Nephron progenitor cell (in vitro differentiated cells): ENCODE measurements around the gene SLC47A2.

Source experiments
- DNase-seq: peaks from one replicate; pipeline ENCODE4 v3.0.0; 2021
- H3K27ac Mint-ChIP-seq: 2 replicates; pipeline ENCODE4 v1.8.0; 2021; ENCODE audit warnings: mild to moderate bottlenecking, moderate library complexity, mixed read lengths
- H3K27me3 Mint-ChIP-seq: 2 replicates; pipeline ENCODE4 v1.8.0; 2021; ENCODE audit warnings: mild to moderate bottlenecking, low read depth, mixed read lengths; ENCODE audit not compliant: poor library complexity
- H3K36me3 Mint-ChIP-seq: 2 replicates; pipeline ENCODE4 v1.8.0; 2021; ENCODE audit warnings: low read depth, mixed read lengths
- H3K4me1 Mint-ChIP-seq: 2 replicates; pipeline ENCODE4 v1.8.0; 2021; ENCODE audit warnings: mixed read lengths
- H3K4me3 Mint-ChIP-seq: 2 replicates; pipeline ENCODE4 v1.8.0; 2021; ENCODE audit warnings: mild to moderate bottlenecking, moderate library complexity, mixed read lengths
- H3K9me3 Mint-ChIP-seq: 2 replicates; pipeline ENCODE4 v1.8.0; 2021; ENCODE audit warnings: mild to moderate bottlenecking, moderate library complexity, mixed read lengths
- TF ChIP-seq, protein P1 (sequence below): fragments of 200-600 bp; sonication (generic); IDR thresholded peaks from 2 replicates; pipeline ENCODE4 v1.5.0; 2021; ENCODE audit warnings: antibody characterized with exemption

SLC47A2 gene

DNA sequence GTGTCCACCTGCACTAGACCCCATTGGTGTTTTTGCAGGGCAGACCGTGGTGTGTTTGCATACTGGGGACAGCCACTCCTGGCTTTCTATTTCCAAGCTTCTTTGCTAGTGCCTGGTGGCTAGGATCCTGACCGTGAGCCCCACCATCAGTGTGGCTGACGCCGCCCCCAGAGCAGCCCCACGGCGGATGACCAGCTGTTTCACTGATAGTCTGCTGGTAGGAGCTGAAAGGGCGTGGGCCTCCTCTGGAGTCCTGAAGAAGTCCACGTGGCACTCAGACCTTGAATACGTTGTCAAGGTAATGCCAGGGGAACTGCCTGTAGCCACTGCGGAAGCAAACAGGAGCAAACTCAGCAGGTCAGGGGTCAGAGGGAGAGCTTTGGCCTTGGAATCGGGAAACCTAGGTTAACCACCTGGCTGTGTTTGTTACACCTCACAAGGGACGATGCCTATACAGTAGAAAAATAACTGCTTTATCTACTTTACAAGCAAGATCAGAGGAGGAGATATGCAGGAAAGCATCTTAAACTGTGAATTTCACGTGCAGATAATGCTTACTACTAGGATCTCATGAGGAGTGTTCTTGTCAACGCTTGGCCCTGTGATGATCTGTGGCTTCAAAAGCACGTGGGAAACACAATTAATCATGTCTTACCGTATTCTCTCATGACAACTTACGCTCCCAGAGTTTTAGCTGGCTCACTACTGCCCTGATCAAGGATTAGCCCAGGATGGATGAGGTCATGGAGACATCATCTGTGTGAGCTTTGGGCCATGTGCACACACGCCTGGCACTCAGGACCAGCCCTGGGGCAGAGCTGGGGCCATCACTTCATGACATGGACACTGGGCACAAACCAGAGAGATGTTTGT, 37.6 kb downstream of the SLC47A2 start:
- peaks cover 17% of the 10 kb centered on the region for H3K9me3 Mint-ChIP-seq
- no peak overlapping the region for H3K27ac Mint-ChIP-seq
- peaks cover 6% of the 10 kb centered on the region for H3K27me3 Mint-ChIP-seq
- DNase-seq = no peak
- peaks cover 67% of the 10 kb centered on the region for H3K36me3 Mint-ChIP-seq
- TF ChIP-seq, protein P1, sequence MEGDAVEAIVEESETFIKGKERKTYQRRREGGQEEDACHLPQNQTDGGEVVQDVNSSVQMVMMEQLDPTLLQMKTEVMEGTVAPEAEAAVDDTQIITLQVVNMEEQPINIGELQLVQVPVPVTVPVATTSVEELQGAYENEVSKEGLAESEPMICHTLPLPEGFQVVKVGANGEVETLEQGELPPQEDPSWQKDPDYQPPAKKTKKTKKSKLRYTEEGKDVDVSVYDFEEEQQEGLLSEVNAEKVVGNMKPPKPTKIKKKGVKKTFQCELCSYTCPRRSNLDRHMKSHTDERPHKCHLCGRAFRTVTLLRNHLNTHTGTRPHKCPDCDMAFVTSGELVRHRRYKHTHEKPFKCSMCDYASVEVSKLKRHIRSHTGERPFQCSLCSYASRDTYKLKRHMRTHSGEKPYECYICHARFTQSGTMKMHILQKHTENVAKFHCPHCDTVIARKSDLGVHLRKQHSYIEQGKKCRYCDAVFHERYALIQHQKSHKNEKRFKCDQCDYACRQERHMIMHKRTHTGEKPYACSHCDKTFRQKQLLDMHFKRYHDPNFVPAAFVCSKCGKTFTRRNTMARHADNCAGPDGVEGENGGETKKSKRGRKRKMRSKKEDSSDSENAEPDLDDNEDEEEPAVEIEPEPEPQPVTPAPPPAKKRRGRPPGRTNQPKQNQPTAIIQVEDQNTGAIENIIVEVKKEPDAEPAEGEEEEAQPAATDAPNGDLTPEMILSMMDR = no peak
- no peaks in the 10 kb centered on the region for H3K4me1 Mint-ChIP-seq
- no peak overlapping the region for H3K4me3 Mint-ChIP-seq

DNA sequence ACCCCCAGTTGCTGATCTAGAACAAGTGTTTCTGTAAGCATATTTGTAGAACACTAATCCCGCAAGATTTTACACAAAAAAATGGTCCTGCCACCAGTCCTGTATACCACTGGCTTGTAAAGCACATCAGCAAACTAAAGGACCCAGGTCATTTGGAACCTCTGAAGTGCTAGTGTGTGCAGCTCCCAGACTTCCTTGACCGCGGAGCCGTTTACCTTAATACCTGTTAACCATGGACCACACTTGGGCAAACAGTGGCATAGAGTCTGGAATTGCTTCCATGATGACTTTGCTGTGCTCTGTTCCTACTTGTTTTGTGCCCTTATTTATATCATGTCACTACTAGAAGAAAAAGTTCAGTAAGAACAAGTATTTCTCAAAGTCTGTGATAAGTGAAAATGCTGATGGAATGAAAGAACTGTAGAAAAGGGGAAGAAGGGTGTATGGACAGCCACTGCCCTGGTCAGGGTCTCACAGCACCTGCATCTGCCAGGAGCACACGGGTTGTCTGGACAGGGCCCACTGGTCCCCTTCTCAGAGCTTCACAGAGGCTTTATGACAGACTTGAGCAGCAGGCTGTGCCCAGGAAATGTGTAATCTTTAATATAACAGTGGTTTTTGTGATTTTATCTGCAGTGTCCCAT, 38.5 kb downstream of the SLC47A2 start:
- TF ChIP-seq, protein P1 = no peak
- H3K27me3 Mint-ChIP-seq = peaks cover 6% of the 10 kb centered on the region
- H3K4me1 Mint-ChIP-seq = no peaks in the 10 kb centered on the region
- no peak overlapping the region for H3K27ac Mint-ChIP-seq
- H3K36me3 Mint-ChIP-seq = peaks cover 62% of the 10 kb centered on the region
- H3K4me3 Mint-ChIP-seq = no peak overlapping the region
- no peak for DNase-seq
- H3K9me3 Mint-ChIP-seq = peaks cover 17% of the 10 kb centered on the region

DNA sequence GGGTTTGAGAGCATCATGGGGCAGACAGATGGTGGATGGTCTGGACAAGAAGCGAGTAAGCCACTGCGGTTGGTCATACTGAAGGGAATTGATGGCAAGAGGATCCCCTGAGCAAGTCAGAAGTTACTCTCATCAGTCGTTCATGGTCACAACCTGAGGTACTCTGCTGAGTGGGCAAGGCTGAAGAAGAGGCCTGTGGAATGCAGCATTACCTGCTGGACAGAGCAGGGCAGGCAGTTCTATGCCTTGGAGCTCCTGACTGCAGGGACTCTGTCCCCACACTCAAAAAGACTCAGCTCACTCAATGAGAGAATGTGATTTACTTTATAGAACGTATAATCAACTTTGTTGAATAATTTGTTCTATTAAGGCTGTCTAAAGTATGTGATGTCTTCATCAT, 39.5 kb downstream of the SLC47A2 start:
- peaks cover 70% of the 10 kb centered on the region for H3K36me3 Mint-ChIP-seq
- peaks cover 6% of the 10 kb centered on the region for H3K27me3 Mint-ChIP-seq
- peaks cover 17% of the 10 kb centered on the region for H3K9me3 Mint-ChIP-seq
- peaks cover 7% of the 10 kb centered on the region for H3K4me1 Mint-ChIP-seq
- H3K27ac Mint-ChIP-seq = no peak overlapping the region
- TF ChIP-seq, protein P1 = no peak
- DNase-seq = no peak
- H3K4me3 Mint-ChIP-seq = no peak overlapping the region

DNA sequence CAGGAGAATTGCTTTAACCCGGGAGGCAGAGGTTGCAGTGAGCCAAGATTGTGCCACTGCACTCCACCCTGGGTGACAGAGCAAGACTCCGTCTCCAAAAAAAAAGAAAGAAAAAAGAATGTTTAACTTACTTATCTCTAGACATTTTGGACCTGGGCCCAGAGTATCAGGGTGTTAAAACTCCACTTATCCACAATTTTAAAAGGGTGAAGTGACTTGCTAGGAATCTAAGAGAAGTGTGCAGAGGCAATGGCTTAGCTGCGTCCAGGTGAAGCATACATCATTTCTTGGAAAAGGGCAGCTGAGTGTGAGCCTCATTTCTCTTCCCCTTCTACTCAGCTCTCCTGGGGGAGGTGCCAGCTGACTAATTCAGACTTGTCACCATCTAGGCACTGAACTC, 42.8 kb downstream of the SLC47A2 start:
- Mint-ChIP-seq H3K4me3 (no peak overlapping the region), H3K36me3 (peaks cover 80% of the 10 kb centered on the region), H3K27ac (no peak overlapping the region), H3K27me3 (peaks cover 12% of the 10 kb centered on the region), H3K4me1 (peaks cover 21% of the 10 kb centered on the region), H3K9me3 (peaks cover 20% of the 10 kb centered on the region)
- no peak for DNase-seq
- TF ChIP-seq, protein P1 = no peak

DNA sequence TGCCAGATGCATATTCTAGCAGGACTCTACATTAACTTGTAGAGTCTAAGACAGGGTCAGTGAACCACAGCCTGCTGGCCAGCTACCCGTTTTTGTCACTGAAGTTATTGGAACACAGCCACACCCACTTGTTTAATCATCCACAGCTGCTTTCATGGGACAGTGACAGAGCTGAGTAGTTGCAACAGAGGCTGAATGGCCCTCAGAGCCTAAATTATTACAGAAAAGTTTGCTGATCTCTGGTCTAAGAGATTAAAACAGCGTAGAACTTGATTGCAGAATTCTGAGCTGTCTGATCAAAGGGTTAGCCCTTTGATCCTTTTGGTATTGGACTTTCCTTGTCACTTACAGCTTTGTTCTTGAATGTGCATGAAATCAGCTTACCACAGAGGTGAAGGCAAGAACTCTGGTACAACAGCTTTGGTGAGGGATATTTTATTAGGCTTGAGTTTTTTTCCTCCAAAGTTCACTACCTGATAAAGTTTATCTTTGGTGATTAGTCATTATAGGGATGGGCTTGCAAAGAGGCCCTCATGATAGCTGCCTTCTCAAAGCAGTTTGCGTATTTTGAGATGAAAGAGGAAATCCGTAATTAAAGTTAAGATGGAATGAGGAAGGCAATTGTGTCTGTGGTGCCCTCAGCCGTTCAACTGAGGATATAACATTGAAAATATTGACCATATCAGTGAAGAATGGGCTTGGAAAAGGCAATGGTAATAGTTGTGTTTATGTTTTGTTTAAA, 44.2 kb downstream of the SLC47A2 start:
- Mint-ChIP-seq H3K27ac (peak overlapping the region; percentile 71), H3K9me3 (peaks cover 8% of the 10 kb centered on the region), H3K36me3 (peaks cover 72% of the 10 kb centered on the region), H3K4me1 (peaks cover 21% of the 10 kb centered on the region), H3K27me3 (peaks cover 12% of the 10 kb centered on the region), H3K4me3 (no peak overlapping the region)
- TF ChIP-seq, protein P1 = no peak
- DNase-seq = no peak
